SW480 (cell line): ENCODE data around the gene MYO7A.

ENCODE experiments used
- DNase-seq: peaks from one replicate; pipeline ENCODE4 v3.0.0-alpha.2; 2016; ENCODE audit warnings: low spot score

Gene MYO7A

DNA sequence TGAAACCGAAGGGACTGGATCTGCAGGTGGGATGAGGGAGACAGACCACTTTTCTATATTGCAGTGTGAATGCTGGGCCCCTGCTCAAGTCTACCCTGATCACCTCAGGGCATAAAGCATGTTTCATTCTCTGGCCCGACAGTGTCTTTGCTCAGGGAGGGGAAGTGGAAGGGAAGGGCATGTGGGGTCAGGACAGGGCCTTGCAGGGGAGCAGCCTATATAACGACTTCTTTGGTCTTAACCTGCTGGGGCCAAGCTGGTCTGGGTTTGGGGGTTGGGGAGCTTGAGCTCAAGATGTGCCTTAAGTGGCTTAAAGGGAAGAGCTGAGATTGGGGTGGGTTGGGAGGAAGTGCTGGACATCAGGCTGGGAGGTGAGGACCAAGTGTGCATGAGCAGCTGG is 87.1 kb downstream of the MYO7A start:
- no peak for DNase-seq

GRCh38 chr11:77217156-77217555 is 89.1 kb downstream of the MYO7A start:
- DNase-seq, result no peak

DNA sequence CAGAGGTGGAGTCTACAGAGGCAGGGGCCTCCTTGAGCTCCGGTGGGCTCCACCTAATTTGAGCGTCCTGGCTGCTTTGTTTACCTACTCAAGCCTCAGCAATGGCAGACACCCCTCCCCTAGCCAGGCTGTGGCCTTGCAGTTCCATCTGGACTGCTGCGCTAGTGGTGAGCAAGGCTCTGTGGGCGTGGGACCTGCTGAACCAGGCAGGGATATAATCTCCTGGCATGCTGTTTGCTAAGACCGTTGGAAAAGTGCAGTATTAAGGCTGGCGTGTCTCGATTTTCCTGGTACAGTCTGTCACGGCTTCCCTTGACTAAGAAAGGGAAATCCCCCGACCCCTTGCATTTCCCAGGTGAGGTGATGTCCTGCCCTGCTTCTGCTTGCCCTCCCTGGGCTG is 95.8 kb downstream of the MYO7A start:
- DNase-seq, result no peak

- no peak for DNase-seq
These were observed 103.0 kb downstream of the MYO7A start for GRCh38 chr11:77230878-77231605.

- DNase-seq, result no peak
These were observed 103.8 kb downstream of the MYO7A start for GRCh38 chr11:77231800-77232199.

- no peak for DNase-seq
These were observed 104.2 kb downstream of the MYO7A start for GRCh38 chr11:77232242-77232641.

DNA sequence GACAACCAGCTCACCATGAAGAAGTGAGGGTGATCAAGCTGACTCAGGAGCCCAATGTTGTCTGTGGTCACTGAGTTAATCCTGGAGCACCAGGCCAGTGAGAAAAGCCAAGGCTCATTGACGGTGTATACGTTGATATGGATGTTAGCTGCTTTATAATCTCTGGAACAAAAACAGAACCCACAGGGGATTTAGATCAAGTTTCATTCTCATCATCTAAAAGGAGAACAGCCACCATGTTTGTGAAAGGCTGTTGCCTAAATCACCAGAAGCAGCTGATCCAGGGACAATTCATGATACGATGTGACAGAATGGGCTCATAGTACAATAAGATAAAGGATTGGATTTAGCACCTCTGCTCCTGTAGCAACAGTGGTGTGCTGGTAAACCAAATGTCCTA is 105.0 kb downstream of the MYO7A start:
- DNase-seq, result no peak

DNA sequence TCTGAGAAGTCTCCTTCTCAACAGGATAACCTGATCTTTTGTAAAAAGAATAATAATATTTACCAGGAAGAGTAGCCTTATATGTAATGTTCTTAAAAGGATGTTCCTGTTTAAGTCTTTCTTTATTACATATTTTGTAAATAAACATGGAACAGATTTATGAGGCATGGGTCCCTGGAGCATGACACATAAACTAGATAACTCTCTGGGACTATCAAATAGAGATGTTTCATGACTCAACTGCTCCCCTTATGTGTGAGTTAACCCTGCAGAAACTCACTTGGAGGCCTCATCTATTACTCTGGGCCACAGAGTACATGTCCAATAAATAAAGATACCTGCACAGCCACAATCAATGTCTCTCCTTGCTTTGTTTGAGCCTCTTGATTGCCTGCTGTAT is 108.9 kb downstream of the MYO7A start:
- no peak for DNase-seq

DNA sequence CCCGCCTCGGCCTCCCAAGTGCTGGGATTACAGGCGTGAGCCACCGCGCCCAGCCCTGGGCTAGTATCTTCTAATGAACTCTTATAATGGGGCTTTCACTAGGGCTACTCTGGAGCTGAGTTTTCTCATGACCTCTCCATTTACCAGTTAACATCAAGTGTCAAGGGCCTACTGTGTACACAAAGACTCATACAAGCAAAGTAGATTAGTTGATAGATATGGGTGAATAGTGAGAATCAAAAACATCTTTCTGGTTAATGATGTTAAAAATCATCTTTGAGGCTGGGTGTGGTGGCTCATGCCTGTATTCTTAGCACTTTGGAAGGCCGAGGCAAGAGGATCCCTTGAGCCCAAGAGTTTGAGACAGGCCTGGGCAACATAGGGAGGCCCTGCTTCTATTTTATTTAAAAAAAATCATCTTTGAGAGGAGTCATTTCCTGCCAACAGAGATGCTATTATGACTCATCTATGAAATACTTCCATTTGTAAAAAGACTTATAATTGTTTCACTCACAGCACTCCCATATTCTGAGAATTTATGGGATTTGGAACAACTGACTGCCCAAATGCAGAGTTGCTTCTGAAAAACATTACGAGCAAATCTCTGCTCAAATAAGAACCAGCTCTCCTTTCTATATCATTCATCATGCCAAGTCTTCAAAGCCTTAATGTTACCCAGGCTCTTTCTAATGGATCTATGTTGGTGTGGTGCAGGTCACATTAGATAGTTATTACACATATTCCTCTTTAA is 116.4 kb downstream of the MYO7A start:
- DNase-seq, result peak; percentile 6

DNA sequence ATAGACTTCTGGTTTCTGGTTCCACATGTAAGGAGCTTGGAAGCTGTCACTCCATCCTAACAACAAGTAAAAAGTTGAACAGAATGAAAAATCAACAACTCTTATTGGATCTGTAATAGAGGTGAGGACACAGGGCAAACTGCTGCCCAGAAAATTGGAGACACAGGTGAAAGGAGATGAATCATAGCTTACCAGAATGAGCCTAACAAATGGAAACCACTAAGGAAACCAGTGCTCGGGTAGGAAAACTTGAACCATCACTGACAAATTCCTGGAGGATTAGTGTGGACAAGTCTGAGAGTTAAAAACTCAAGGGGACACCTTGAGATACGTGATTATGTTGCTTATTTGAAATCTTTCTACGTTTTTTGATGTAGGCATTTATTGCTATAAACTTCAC is 121.4 kb downstream of the MYO7A start:
- DNase-seq, result peak; percentile 13

DNA sequence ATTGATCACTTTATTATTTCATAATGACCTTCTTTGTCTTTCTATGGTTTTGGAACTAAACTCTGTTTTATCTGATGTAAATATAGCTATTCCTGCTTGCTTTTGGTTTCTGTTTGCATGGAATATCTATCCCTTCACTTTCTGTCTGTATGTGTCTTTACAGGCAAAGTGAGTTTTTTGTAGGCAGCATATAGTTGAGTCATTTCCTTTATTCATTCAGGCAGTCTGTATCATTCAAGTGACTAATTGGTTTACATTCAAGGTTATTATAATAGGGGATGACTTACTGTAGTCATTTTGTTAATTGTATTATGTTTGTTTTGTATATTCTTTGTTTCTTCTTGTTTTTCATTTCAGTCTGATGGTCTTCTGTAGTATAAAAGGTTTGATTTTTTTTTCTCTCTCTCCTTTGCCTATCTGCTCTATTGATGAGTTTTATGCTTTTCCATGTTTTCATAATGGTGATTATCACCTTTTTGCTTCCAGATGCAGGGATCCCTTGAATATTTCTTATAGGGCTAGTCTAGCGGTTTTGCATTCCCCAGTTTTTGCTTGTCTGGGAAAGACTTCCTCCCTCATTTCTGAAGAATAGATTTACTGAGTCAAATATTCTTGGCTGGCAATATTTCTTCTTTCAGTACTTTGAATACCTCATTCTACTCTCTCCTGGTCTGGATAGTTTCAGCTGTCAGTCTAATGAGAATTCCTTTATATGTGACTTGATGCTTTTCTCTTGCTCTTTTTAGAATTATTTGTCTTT is 123.0 kb downstream of the MYO7A start:
- DNase-seq, result no peak

DNA sequence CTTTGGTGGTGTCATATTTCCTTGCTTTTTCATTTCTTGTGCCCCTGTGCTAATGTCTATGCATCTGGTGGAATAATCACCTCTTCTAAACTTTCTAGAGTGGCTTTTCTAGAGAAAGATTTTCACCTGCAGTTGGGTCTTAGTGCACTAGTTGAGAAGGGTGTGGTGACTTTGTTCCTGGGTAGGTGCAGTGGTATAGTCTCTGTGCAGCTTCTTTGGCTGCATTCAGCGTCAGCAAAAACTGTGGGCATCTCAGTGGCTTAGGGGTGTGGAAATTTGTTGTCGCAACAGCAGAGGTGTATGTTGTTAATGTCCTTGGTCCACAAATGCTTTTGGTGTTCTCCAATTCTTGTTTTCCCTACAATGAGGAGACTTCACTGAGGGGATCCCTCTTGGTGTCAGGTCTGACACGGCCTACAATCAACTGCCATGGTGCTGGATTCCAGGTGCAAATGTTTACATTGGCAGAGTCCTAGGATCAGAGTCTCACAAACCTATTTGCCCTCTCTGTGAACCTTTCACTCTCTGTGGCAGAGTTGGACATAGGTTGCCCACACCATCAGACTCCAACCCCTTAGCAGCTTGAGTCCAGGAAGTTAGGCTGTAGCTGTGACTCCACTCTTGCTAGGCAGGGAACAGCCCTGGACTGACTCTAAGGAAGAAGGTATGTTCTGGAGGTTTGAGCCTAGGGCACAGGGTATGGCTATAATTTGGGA is 124.7 kb downstream of the MYO7A start:
- no peak for DNase-seq

- no peak for DNase-seq
These were observed 125.6 kb downstream of the MYO7A start for GRCh38 chr11:77253690-77254089.

- no peak for DNase-seq
These were observed 131.6 kb downstream of the MYO7A start for GRCh38 chr11:77259641-77260040.

- DNase-seq, result no peak
These were observed 134.8 kb downstream of the MYO7A start for GRCh38 chr11:77262803-77263202.
